H1 (cell line): ENCODE results near the gene FAM120A. TPM values are rescaled to one million over a fixed set of nuclear protein-coding genes. Genes with fewer than 3 reads are reported as not detected.

ENCODE experiments used
- CTCF ChIA-PET: fragments of 300-600 bp; sonication (Branson Sonifier 250); formaldehyde crosslinking; loops from one replicate; lab custom pipeline; 2021; ENCODE audit not compliant: partially characterized antibody; lab: Charles Lee
- POLR2A ChIA-PET: fragments of 300-600 bp; sonication (Branson Sonifier 250); formaldehyde crosslinking; loops from one replicate; lab custom pipeline; 2021; ENCODE audit warnings: inconsistent platforms; ENCODE audit not compliant: partially characterized antibody; lab: Charles Lee
- DNase-seq, 2 experiments: peaks; one replicate each; pipeline versions ENCODE4 v3.0.0 to v3.0.0-alpha.2; 2010 to 2022; ENCODE audit warnings: low spot score in 2 of 2, low read depth in 1 of 2, mixed read lengths in 1 of 2
- FAIRE-seq: peaks from 2 replicates; lab custom pipeline; 2011; peaks lifted over from hg19 to GRCh38; lab: Jason Lieb, UNC
- H2AFZ ChIP-seq: 2 replicates; pipeline ENCODE4 v1.8.1; 2012; ENCODE audit warnings: low read length, inconsistent platforms
- H2AK5ac ChIP-seq: 2 replicates; pipeline ENCODE4 v1.6.1; 2013; ENCODE audit warnings: low read depth, low read length
- H2BK120ac ChIP-seq: replicated peaks from 2 replicates; pipeline ENCODE3; 2013; ENCODE audit warnings: low read depth, low read length, inconsistent platforms
- H2BK12ac ChIP-seq: 2 replicates; pipeline ENCODE4 v1.6.1; 2013; ENCODE audit warnings: low read depth, low read length
- H2BK15ac ChIP-seq: 2 replicates; pipeline ENCODE4 v1.6.1; 2013; ENCODE audit warnings: low read length
- H2BK20ac ChIP-seq: 2 replicates; pipeline ENCODE4 v1.6.1; 2013; ENCODE audit warnings: low read length
- H2BK5ac ChIP-seq: 2 replicates; pipeline ENCODE4 v1.6.1; 2013; ENCODE audit warnings: low read depth, low read length
- H3K14ac ChIP-seq: 2 replicates; pipeline ENCODE4 v1.6.1; 2013; ENCODE audit warnings: inconsistent platforms; ENCODE audit not compliant: insufficient read length
- H3K18ac ChIP-seq: 2 replicates; pipeline ENCODE4 v1.6.1; 2013; ENCODE audit warnings: low read length; ENCODE audit errors: extremely low read depth
- H3K23ac ChIP-seq: 2 replicates; pipeline ENCODE4 v1.6.1; 2013; ENCODE audit warnings: inconsistent platforms; ENCODE audit not compliant: insufficient read length
- H3K23me2 ChIP-seq: 2 replicates; pipeline ENCODE4 v1.6.1; 2013; ENCODE audit warnings: low read depth, low read length
- H3K27ac ChIP-seq: 2 replicates; pipeline ENCODE4 v1.6.1; 2011; ENCODE audit warnings: low read depth, low read length, inconsistent platforms
- H3K27me3 ChIP-seq, 4 experiments: replicated peaks in 1 of 4; 1 replicate in 1 of 4; 2 replicates in 3 of 4; pipeline versions ENCODE4 v1.6.1 to v1.8.1; 2011 to 2013; ENCODE audit warnings: low read length in 3 of 4, mild to moderate bottlenecking in 3 of 4, inconsistent platforms in 2 of 4, mixed read lengths in 2 of 4, moderate library complexity in 1 of 4; ENCODE audit not compliant: control insufficient read depth in 3 of 4, insufficient read depth in 3 of 4; ENCODE audit errors: extremely low read depth in 1 of 4
- H3K36me3 ChIP-seq, 4 experiments: 2 replicates each; pipeline versions ENCODE4 v1.6.1 to v1.8.1; 2011 to 2013; ENCODE audit warnings: mild to moderate bottlenecking in 4 of 4, low read length in 3 of 4, moderate library complexity in 2 of 4, control low read depth in 1 of 4, inconsistent platforms in 1 of 4; ENCODE audit not compliant: insufficient read depth in 4 of 4, control insufficient read depth in 2 of 4
- H3K4ac ChIP-seq: replicated peaks from 2 replicates; pipeline ENCODE3; 2013; ENCODE audit warnings: low read length, low read depth, mixed read lengths, inconsistent platforms; ENCODE audit not compliant: insufficient read length
- H3K4me1 ChIP-seq, 4 experiments: replicated peaks in 1 of 4; 1 replicate in 1 of 4; 2 replicates in 3 of 4; pipeline versions ENCODE4 v1.6.1 to v1.8.1; 2011 to 2013; ENCODE audit warnings: low read length in 3 of 4, inconsistent platforms in 2 of 4, mixed read lengths in 1 of 4; ENCODE audit not compliant: insufficient read depth in 4 of 4, control insufficient read depth in 3 of 4
- H3K4me2 ChIP-seq, 2 experiments: 2 replicates each; pipeline versions ENCODE4 v1.6.1 to v1.8.1; 2011 to 2013; ENCODE audit warnings: low read depth in 2 of 2, low read length in 2 of 2, control low read depth in 1 of 2, inconsistent platforms in 1 of 2, mild to moderate bottlenecking in 1 of 2; ENCODE audit not compliant: insufficient read depth in 1 of 2
- H3K4me3 ChIP-seq, 4 experiments: fragments of 200-600, 300-600 bp in 1 of 4; sonication (generic), shearing (Covaris generic), sonication (Bioruptor Twin) in 1 of 4; 2 replicates each; pipeline versions ENCODE4 v1.5.1 to v1.8.1; 2011 to 2016; ENCODE audit warnings: low read length in 4 of 4, low read depth in 3 of 4, control low read depth in 2 of 4, inconsistent platforms in 2 of 4, mild to moderate bottlenecking in 2 of 4, mixed read lengths in 1 of 4, moderate library complexity in 1 of 4; ENCODE audit not compliant: insufficient read depth in 2 of 4; ENCODE audit errors: extremely low read depth in 1 of 4
- H3K56ac ChIP-seq: replicated peaks from 2 replicates; pipeline ENCODE3; 2013; ENCODE audit warnings: low read depth, mild to moderate bottlenecking, mixed read lengths, low read length, inconsistent platforms; ENCODE audit not compliant: insufficient read length
- H3K79me1 ChIP-seq: 2 replicates; pipeline ENCODE4 v1.6.1; 2013; ENCODE audit warnings: low read depth, low read length, control low read depth
- H3K79me2 ChIP-seq, 2 experiments: 2 replicates each; pipeline versions ENCODE4 v1.6.1 to v1.8.1; 2012 to 2013; ENCODE audit warnings: low read length in 2 of 2, mild to moderate bottlenecking in 2 of 2, inconsistent platforms in 1 of 2; ENCODE audit not compliant: insufficient read depth in 2 of 2, control insufficient read depth in 1 of 2
- H3K9ac ChIP-seq, 4 experiments: replicated peaks in 1 of 4; 1 replicate in 1 of 4; 2 replicates in 3 of 4; pipeline versions ENCODE4 v1.6.1 to v1.8.1; 2011 to 2013; ENCODE audit warnings: low read depth in 3 of 4, low read length in 3 of 4, control low read depth in 2 of 4, mild to moderate bottlenecking in 2 of 4, moderate library complexity in 2 of 4, inconsistent platforms in 1 of 4; ENCODE audit errors: extremely low read depth in 1 of 4
- H3K9me3 ChIP-seq, 2 experiments: 2 replicates each; pipeline versions ENCODE4 v1.6.1 to v1.8.1; 2012 to 2013; ENCODE audit warnings: mild to moderate bottlenecking in 2 of 2, moderate library complexity in 2 of 2, control low read depth in 1 of 2, inconsistent platforms in 1 of 2, low read depth in 1 of 2, low read length in 1 of 2, mixed read lengths in 1 of 2; ENCODE audit not compliant: insufficient read depth in 2 of 2
- H4K20me1 ChIP-seq, 2 experiments: replicated peaks in 1 of 2; 2 replicates each; pipeline versions ENCODE3 to v1.8.1; 2011 to 2013; ENCODE audit warnings: inconsistent platforms in 2 of 2, low read length in 2 of 2, mild to moderate bottlenecking in 1 of 2; ENCODE audit not compliant: insufficient read depth in 2 of 2, control insufficient read depth in 1 of 2
- H4K5ac ChIP-seq: 2 replicates; pipeline ENCODE4 v1.6.1; 2013; ENCODE audit warnings: low read length, low read depth, mixed read lengths, inconsistent platforms; ENCODE audit not compliant: insufficient read length
- H4K8ac ChIP-seq: 2 replicates; pipeline ENCODE4 v1.8.0; 2013; ENCODE audit warnings: mild to moderate bottlenecking, moderate library complexity, low read length, inconsistent platforms; ENCODE audit not compliant: insufficient read depth; ENCODE audit errors: extremely low read depth
- H4K91ac ChIP-seq: replicated peaks from 2 replicates; pipeline ENCODE3; 2013; ENCODE audit warnings: low read length, mixed read lengths, inconsistent platforms; ENCODE audit not compliant: insufficient read length
- KDM5A ChIP-seq: fragments of 200-600 bp; IDR thresholded peaks from 2 replicates; pipeline ENCODE4 v1.7.1; 2012; ENCODE audit warnings: mild to moderate bottlenecking, low read length, inconsistent platforms, mixed read lengths
- TAF7 ChIP-seq: optimal IDR thresholded peaks from 2 replicates; pipeline ENCODE3; 2011; ENCODE audit warnings: low read depth, mild to moderate bottlenecking, inconsistent platforms, low read length, moderate library complexity, borderline replicate concordance
- WGBS, 2 experiments: shearing (Covaris generic) in 1 of 2; methylation state at CpG; one replicate each; pipeline versions ENCODE4 v1.1.6 to v1.1.7; 2013 to 2015; ENCODE audit warnings: low lambda C conversion rate in 2 of 2, mixed read lengths in 2 of 2, inconsistent platforms in 1 of 2, low coverage in 1 of 2, missing lambda C conversion rate in 1 of 2; ENCODE audit not compliant: insufficient replicate concordance in 2 of 2, insufficient coverage in 1 of 2, insufficient read length in 1 of 2; ENCODE audit errors: extremely low coverage in 1 of 2, missing lambda C conversion rate in 1 of 2; 5-methylcytosine and 5-hydroxymethylcytosine counted together
- polyA plus RNA-seq, 7 experiments: library from polyadenylated mRNA; depleted of rRNA in 3 of 7; stranded (reverse) in 5 of 7; unstranded in 2 of 7; fragments of >200 nt in 5 of 7; fragments of 200-250 nt in 2 of 7; gene quantifications; 1 replicate in 5 of 7; 2 replicates in 1 of 7; 4 replicates in 1 of 7; pipeline versions ENCODE4 v1.2.1 to v1.2.3, GENCODE V29; 2011 to 2013; ENCODE audit warnings: missing spikeins in 2 of 7, mixed read lengths in 2 of 7
- total RNA-seq: library from RNA; stranded (reverse); fragmentation: NEBNext Ultra II Directional; extraction: Animal tissue kit (Norgen Biotek cat#: 25700); gene quantifications from 2 replicates; pipeline ENCODE4 v1.2.1, GENCODE V29; 2021

FAM120A gene
- total and polyA plus RNA-seq, 2 of the 8 experiments (the other 6 are each of a cell fraction or from before 2014, with no cell fraction given): 24.9 to 54.7 TPM

DNA sequence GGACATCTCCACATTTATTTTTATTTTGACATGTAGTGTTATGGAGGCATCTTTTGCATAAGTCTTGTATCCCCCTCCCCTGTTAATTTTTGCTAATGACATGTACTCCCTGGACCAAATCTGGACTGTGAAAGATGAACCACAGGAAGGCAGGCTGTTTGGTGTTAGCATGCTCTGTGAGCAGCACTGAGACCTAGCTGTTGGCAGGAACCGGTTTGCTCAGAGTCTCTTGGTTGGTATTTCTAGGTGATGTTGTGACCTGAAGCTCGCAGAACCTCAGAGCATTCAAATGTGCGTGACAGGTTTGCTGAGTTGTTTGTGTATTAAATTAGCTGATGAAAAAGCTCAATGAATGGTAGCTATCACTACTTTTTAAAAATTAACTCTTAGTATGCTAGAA is 71.3 kb downstream of the FAM120A start:
- H3K4ac ChIP-seq: no peak overlapping the region
- 92% methylated on average over 3 of the region's 3 CpGs; no CpG with 5 or more reads in 1 of the 2 experiments for WGBS, 2 experiments
- no peaks in the 10 kb centered on the region for H3K4me1 ChIP-seq
- no peak overlapping the region for H2BK15ac ChIP-seq
- no peaks in the 10 kb centered on the region for H3K27me3 ChIP-seq
- no peak for DNase-seq
- no peak overlapping the region for H3K18ac ChIP-seq
- no peak overlapping the region for H4K5ac ChIP-seq
- H4K20me1 ChIP-seq: peaks cover 3 to 5% of the 10 kb centered on the region in 2 experiments
- H3K23ac ChIP-seq: no peak overlapping the region
- H2BK20ac ChIP-seq: no peak overlapping the region
- H2AFZ ChIP-seq: no peak overlapping the region
- CTCF ChIA-PET: no interaction called here
- H4K8ac ChIP-seq: no peak overlapping the region
- no peak overlapping the region for H3K4me2 ChIP-seq
- no peaks in the 10 kb centered on the region for H3K9me3 ChIP-seq
- H3K79me1 ChIP-seq: peaks cover 9% of the 10 kb centered on the region; the same call in 1 of the 2 replicates
- POLR2A ChIA-PET: no interaction called here
- no peak overlapping the region for H2BK120ac ChIP-seq
- FAIRE-seq: no peak
- no peak overlapping the region for H3K56ac ChIP-seq
- H2BK12ac ChIP-seq: no peak overlapping the region
- no peak overlapping the region for H2AK5ac ChIP-seq
- no peak for TF ChIP-seq KDM5A
- no peak for TF ChIP-seq TAF7
- H3K14ac ChIP-seq: no peak overlapping the region
- no peak overlapping the region for H3K27ac ChIP-seq
- H3K9ac ChIP-seq: no peak overlapping the region
- H3K36me3 ChIP-seq: peaks cover 0 to 26% (median 2%) of the 10 kb centered on the region in 4 experiments; a peak in 2 of 8 replicates
- H2BK5ac ChIP-seq: no peak overlapping the region
- no peaks in the 10 kb centered on the region for H3K23me2 ChIP-seq
- no peak overlapping the region for H3K4me3 ChIP-seq
- peaks cover 0 to 17% of the 10 kb centered on the region in 2 experiments; a peak in 2 of 4 replicates for H3K79me2 ChIP-seq
- H4K91ac ChIP-seq: no peak overlapping the region
